Astrocyte (in vitro differentiated cells and primary cell): ENCODE measurements around the gene LRP1B. TPM values are rescaled to one million over a fixed set of nuclear protein-coding genes. Genes with fewer than 3 reads are reported as not detected.

Experiments used
- DNase-seq: peaks from one replicate; pipeline ENCODE4 v3.0.0-alpha.2; 2010; ENCODE audit warnings: low read depth
- FAIRE-seq: peaks from 2 replicates; lab custom pipeline; 2011; peaks lifted over from hg19 to GRCh38; lab: Jason Lieb, UNC
- H2AFZ ChIP-seq: 2 replicates; pipeline ENCODE4 v1.6.0; 2012; ENCODE audit warnings: low read depth, low read length, inconsistent platforms
- H3K27ac ChIP-seq: 2 replicates; pipeline ENCODE4 v1.5.1; 2011; ENCODE audit warnings: low read depth, low read length, inconsistent platforms
- H3K27me3 ChIP-seq: 2 replicates; pipeline ENCODE4 v1.6.0; 2011; ENCODE audit warnings: low read length, inconsistent platforms; ENCODE audit not compliant: insufficient read depth
- H3K36me3 ChIP-seq: 2 replicates; pipeline ENCODE4 v1.5.1; 2011; ENCODE audit warnings: low read length, inconsistent platforms; ENCODE audit not compliant: insufficient read depth
- H3K4me1 ChIP-seq: 2 replicates; pipeline ENCODE4 v1.5.1; 2011; ENCODE audit warnings: low read length, inconsistent platforms; ENCODE audit not compliant: insufficient read depth
- H3K4me2 ChIP-seq: 2 replicates; pipeline ENCODE4 v1.6.0; 2012; ENCODE audit warnings: low read length, inconsistent platforms
- H3K4me3 ChIP-seq: 2 replicates; pipeline ENCODE4 v1.5.1; 2011; ENCODE audit warnings: low read depth, mild to moderate bottlenecking, low read length, inconsistent platforms; ENCODE audit not compliant: insufficient read depth
- H3K79me2 ChIP-seq: 2 replicates; pipeline ENCODE4 v1.6.0; 2012; ENCODE audit warnings: mild to moderate bottlenecking, low read length, inconsistent platforms; ENCODE audit not compliant: insufficient read depth
- H3K9ac ChIP-seq: 2 replicates; pipeline ENCODE4 v1.6.0; 2012; ENCODE audit warnings: mild to moderate bottlenecking, low read length, inconsistent platforms
- H3K9me3 ChIP-seq: 2 replicates; pipeline ENCODE4 v1.5.1; 2012; ENCODE audit warnings: low read depth, mild to moderate bottlenecking, low read length, inconsistent platforms; ENCODE audit not compliant: insufficient read depth
- H4K20me1 ChIP-seq: 2 replicates; pipeline ENCODE4 v1.6.0; 2012; ENCODE audit warnings: low read length, inconsistent platforms; ENCODE audit not compliant: insufficient read depth
- H3K27ac Mint-ChIP-seq: one replicate; pipeline ENCODE4 v1.8.0; 2021; ENCODE audit warnings: mild to moderate bottlenecking, mixed read lengths; ENCODE audit not compliant: unreplicated experiment
- H3K27me3 Mint-ChIP-seq: one replicate; pipeline ENCODE4 v1.8.0; 2021; ENCODE audit warnings: low read depth, mixed read lengths; ENCODE audit not compliant: unreplicated experiment
- H3K36me3 Mint-ChIP-seq: one replicate; pipeline ENCODE4 v1.8.0; 2021; ENCODE audit warnings: low read depth, mixed read lengths; ENCODE audit not compliant: unreplicated experiment
- H3K4me1 Mint-ChIP-seq: one replicate; pipeline ENCODE4 v1.8.0; 2021; ENCODE audit warnings: low read depth, mixed read lengths; ENCODE audit not compliant: unreplicated experiment
- H3K4me3 Mint-ChIP-seq: one replicate; pipeline ENCODE4 v1.8.0; 2021; ENCODE audit warnings: mild to moderate bottlenecking, moderate library complexity, mixed read lengths; ENCODE audit not compliant: unreplicated experiment
- H3K9me3 Mint-ChIP-seq: one replicate; pipeline ENCODE4 v1.8.0; 2021; ENCODE audit warnings: mild to moderate bottlenecking, mixed read lengths; ENCODE audit not compliant: unreplicated experiment
- CTCF ChIP-seq: IDR thresholded peaks from 2 replicates; pipeline ENCODE4 v1.5.1; 2011; ENCODE audit warnings: low read depth, mild to moderate bottlenecking, inconsistent platforms, low read length, moderate library complexity; ENCODE audit not compliant: insufficient read depth
- EZH2 ChIP-seq: IDR thresholded peaks from 2 replicates; pipeline ENCODE4 v1.6.1; 2012; ENCODE audit warnings: mild to moderate bottlenecking, low read length, inconsistent platforms; ENCODE audit not compliant: insufficient read depth
- total RNA-seq: library from RNA; stranded (reverse); gene quantifications from 2 replicates; pipeline ENCODE4 v1.2.1, GENCODE V29; 2021

The LRP1B gene
- total RNA-seq, 1 donor from 2014 or later: 1.5 TPM

- FAIRE-seq: no peak
- Mint-ChIP-seq H3K4me1 (peaks cover 63% of the 10 kb centered on the region), H3K4me3 (no peak overlapping the region), H3K27me3 (no peaks in the 10 kb centered on the region), H3K27ac (peak overlapping the region; percentile 60), H3K36me3 (no peaks in the 10 kb centered on the region), H3K9me3 (peaks cover 2% of the 10 kb centered on the region)
- no peaks in the 10 kb centered on the region for H3K36me3 ChIP-seq
- H3K27me3 ChIP-seq: no peaks in the 10 kb centered on the region
- TF ChIP-seq EZH2: no peak
- TF ChIP-seq CTCF: no peak
- no peak overlapping the region for H3K27ac ChIP-seq
- H3K4me3 ChIP-seq: no peak overlapping the region
- H3K9me3 ChIP-seq: no peaks in the 10 kb centered on the region
- no peak overlapping the region for H3K9ac ChIP-seq
- no peak overlapping the region for H2AFZ ChIP-seq
- H3K79me2 ChIP-seq: no peaks in the 10 kb centered on the region
- no peaks in the 10 kb centered on the region for H4K20me1 ChIP-seq
- DNase-seq: peak; percentile 29
- peaks cover 59% of the 10 kb centered on the region for H3K4me1 ChIP-seq
- H3K4me2 ChIP-seq: peak overlapping the region; percentile 51
Measured at GRCh38 chr2:142037744-142038143, 93.1 kb downstream of the LRP1B start.

GRCh38 chr2:142037066-142037465, 93.8 kb downstream of the LRP1B start:
- H3K9me3 ChIP-seq: no peaks in the 10 kb centered on the region
- H2AFZ ChIP-seq: no peak overlapping the region
- H3K27me3 ChIP-seq: no peaks in the 10 kb centered on the region
- H3K4me2 ChIP-seq: peak overlapping the region; percentile 51
- peak overlapping the region; percentile 11 for H3K9ac ChIP-seq
- DNase-seq (peak; percentile 80), FAIRE-seq (no peak)
- H3K79me2 ChIP-seq: no peaks in the 10 kb centered on the region
- H3K4me3 Mint-ChIP-seq: no peak overlapping the region
- peaks cover 68% of the 10 kb centered on the region for H3K4me1 Mint-ChIP-seq
- H3K9me3 Mint-ChIP-seq: peaks cover 2% of the 10 kb centered on the region
- no peak for TF ChIP-seq EZH2
- no peak for TF ChIP-seq CTCF
- no peaks in the 10 kb centered on the region for H3K27me3 Mint-ChIP-seq
- H3K27ac ChIP-seq: peak overlapping the region; percentile 13
- no peaks in the 10 kb centered on the region for H3K36me3 Mint-ChIP-seq
- H3K4me1 ChIP-seq: peaks cover 53% of the 10 kb centered on the region
- H3K4me3 ChIP-seq: no peak overlapping the region
- no peaks in the 10 kb centered on the region for H4K20me1 ChIP-seq
- peak overlapping the region; percentile 60 for H3K27ac Mint-ChIP-seq
- no peaks in the 10 kb centered on the region for H3K36me3 ChIP-seq

- Mint-ChIP-seq H3K4me3 (no peak overlapping the region), H3K36me3 (no peaks in the 10 kb centered on the region)
- no peak for FAIRE-seq
Measured at GRCh38 chr2:142033393-142033792, 97.4 kb downstream of the LRP1B start.

More at GRCh38 chr2:142033393-142033792, 97.4 kb downstream of the LRP1B start:
- Histone ChIP-seq H2AFZ (no peak overlapping the region), H3K9ac (no peak overlapping the region), H3K4me2 (peak overlapping the region; percentile 28), H4K20me1 (no peaks in the 10 kb centered on the region), H3K4me1 (peaks cover 22% of the 10 kb centered on the region), H3K79me2 (no peaks in the 10 kb centered on the region), H3K27me3 (no peaks in the 10 kb centered on the region), H3K9me3 (no peaks in the 10 kb centered on the region), H3K27ac (no peak overlapping the region), H3K36me3 (no peaks in the 10 kb centered on the region), H3K4me3 (no peak overlapping the region)
- H3K27ac Mint-ChIP-seq: peak overlapping the region; percentile 83
- no peaks in the 10 kb centered on the region for H3K27me3 Mint-ChIP-seq
- peaks cover 2% of the 10 kb centered on the region for H3K9me3 Mint-ChIP-seq
- peak; percentile 83 for DNase-seq
- no peak for TF ChIP-seq EZH2
- no peak for TF ChIP-seq CTCF
- H3K4me1 Mint-ChIP-seq: peaks cover 50% of the 10 kb centered on the region
